ENCODE measurements around the gene SLC7A7. TPM values are rescaled to one million over a fixed set of nuclear protein-coding genes. Genes with fewer than 3 reads are reported as not detected.

The SLC7A7 gene
- total and polyA plus RNA-seq, 12 donors, result 1.1 to 16.1 (median 2.8) TPM

- H3K4me1 ChIP-seq, result peaks cover 0 to 14% (median 0%) of the 10 kb centered on the region in 9 donors
- no peak for ATAC-seq
- 36 to 45% methylated on average over 4 of the region's 4 CpGs for WGBS, 2 donors
- intact Hi-C loops (cut with DNase I), result no loop called here
- no peak for TF ChIP-seq CTCF (IDR thresholded peaks at IDR 0.05)
- no peak overlapping the region for H3K4me3 ChIP-seq
- DNase-seq, result no peak
- H3K36me3 ChIP-seq, result no peaks in the 10 kb centered on the region
- H3K27ac ChIP-seq, result no peak overlapping the region
- H3K9me3 ChIP-seq, result no peaks in the 10 kb centered on the region
- no peaks in the 10 kb centered on the region for H3K27me3 ChIP-seq
These were observed 66.6 kb downstream of the SLC7A7 start for GRCh38 chr14:22748631-22749068.

- H3K4me3 ChIP-seq, result no peak overlapping the region
- H3K9me3 ChIP-seq, result no peaks in the 10 kb centered on the region
- TF ChIP-seq CTCF (IDR thresholded peaks at IDR 0.05), result no peak
- H3K4me1 ChIP-seq, result peaks cover 0 to 14% (median 0%) of the 10 kb centered on the region in 9 donors
- no peak overlapping the region for H3K27ac ChIP-seq
- H3K27me3 ChIP-seq, result no peaks in the 10 kb centered on the region
- intact Hi-C loops (cut with DNase I), result no loop called here
- 70 to 73% methylated on average over 4 of the region's 4 CpGs for WGBS, 2 donors
- no peak for ATAC-seq
- DNase-seq, result no peak
- H3K36me3 ChIP-seq, result no peaks in the 10 kb centered on the region
These were observed 67.0 kb downstream of the SLC7A7 start for GRCh38 chr14:22748206-22748605.

GRCh38 chr14:22747769-22748168 lies 67.5 kb downstream of the SLC7A7 start:
- no peaks in the 10 kb centered on the region for H3K27me3 ChIP-seq
- intact Hi-C loops (cut with DNase I), result no loop called here
- H3K36me3 ChIP-seq, result no peaks in the 10 kb centered on the region
- DNase-seq (no peak), ATAC-seq (no peak)
- H3K4me1 ChIP-seq, result peaks cover 0 to 14% (median 0%) of the 10 kb centered on the region in 9 donors
- no peak for TF ChIP-seq CTCF (IDR thresholded peaks at IDR 0.05)
- no peak overlapping the region for H3K27ac ChIP-seq
- WGBS, 2 donors, result 71 to 78% methylated on average over 4 of the region's 4 CpGs
- no peak overlapping the region for H3K4me3 ChIP-seq
- no peaks in the 10 kb centered on the region for H3K9me3 ChIP-seq

- no peak for ATAC-seq
- 76 to 81% methylated on average over 3 of the region's 3 CpGs for WGBS, 2 donors
These were observed 75.2 kb downstream of the SLC7A7 start for GRCh38 chr14:22740020-22740419.

More at GRCh38 chr14:22740020-22740419, 75.2 kb downstream of the SLC7A7 start:
- intact Hi-C loops (cut with DNase I), result no loop called here
- DNase-seq, result no peak
- Histone ChIP-seq H3K27ac (peak overlapping the region in 1 of 10 donors; percentile 7), H3K4me3 (no peak overlapping the region), H3K9me3 (no peaks in the 10 kb centered on the region), H3K4me1 (peaks cover 0 to 4% (median 0%) of the 10 kb centered on the region in 9 donors), H3K27me3 (no peaks in the 10 kb centered on the region), H3K36me3 (no peaks in the 10 kb centered on the region)
- no peak for TF ChIP-seq CTCF (IDR thresholded peaks at IDR 0.05)
